Hepatocyte (in vitro differentiated cells): ENCODE measurements around the gene CSNK1D.
"Not testable (repeated sequence)": the region's sequence is repeated elsewhere in the genome, so short reads cannot be mapped to it uniquely, and the experiment has no call there.

ENCODE experiments used
- EZH2 ChIP-seq: fragments of 200-600 bp; sonication (generic); IDR thresholded peaks from 2 replicates; pipeline ENCODE4 v1.6.1; 2016; ENCODE audit warnings: antibody characterized with exemption, mild to moderate bottlenecking, borderline replicate concordance
- TF ChIP-seq, protein P1 (sequence below): fragments of 200-600 bp; sonication (generic); IDR thresholded peaks from 2 replicates; pipeline ENCODE4 v1.5.1; 2016; ENCODE audit warnings: antibody characterized with exemption, mild to moderate bottlenecking; ENCODE audit not compliant: poor library complexity

DNA sequence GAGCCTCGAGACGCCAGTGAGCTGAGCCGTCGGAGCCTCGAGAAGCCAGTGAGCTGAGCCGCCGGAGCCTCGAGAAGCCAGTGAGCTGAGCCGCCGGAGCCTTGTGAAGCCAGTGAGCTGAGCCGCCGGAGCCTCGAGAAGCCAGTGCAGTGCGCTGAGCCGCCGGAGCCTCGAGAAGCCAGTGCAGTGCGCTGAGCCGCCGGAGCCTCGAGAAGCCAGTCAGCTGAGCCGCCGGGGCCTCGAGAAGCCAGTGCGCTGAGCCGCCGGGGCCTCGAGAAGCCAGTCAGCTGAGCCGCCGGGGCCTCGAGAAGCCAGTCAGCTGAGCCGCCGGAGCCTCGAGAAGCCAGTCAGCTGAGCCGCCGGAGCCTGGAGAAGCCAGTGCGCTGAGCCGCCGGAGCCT is 19.4 kb downstream of the CSNK1D start:
- TF ChIP-seq, protein P1, sequence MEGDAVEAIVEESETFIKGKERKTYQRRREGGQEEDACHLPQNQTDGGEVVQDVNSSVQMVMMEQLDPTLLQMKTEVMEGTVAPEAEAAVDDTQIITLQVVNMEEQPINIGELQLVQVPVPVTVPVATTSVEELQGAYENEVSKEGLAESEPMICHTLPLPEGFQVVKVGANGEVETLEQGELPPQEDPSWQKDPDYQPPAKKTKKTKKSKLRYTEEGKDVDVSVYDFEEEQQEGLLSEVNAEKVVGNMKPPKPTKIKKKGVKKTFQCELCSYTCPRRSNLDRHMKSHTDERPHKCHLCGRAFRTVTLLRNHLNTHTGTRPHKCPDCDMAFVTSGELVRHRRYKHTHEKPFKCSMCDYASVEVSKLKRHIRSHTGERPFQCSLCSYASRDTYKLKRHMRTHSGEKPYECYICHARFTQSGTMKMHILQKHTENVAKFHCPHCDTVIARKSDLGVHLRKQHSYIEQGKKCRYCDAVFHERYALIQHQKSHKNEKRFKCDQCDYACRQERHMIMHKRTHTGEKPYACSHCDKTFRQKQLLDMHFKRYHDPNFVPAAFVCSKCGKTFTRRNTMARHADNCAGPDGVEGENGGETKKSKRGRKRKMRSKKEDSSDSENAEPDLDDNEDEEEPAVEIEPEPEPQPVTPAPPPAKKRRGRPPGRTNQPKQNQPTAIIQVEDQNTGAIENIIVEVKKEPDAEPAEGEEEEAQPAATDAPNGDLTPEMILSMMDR, result not testable (repeated sequence)
- TF ChIP-seq EZH2, result not testable (repeated sequence)
